OCI-LY3 (cell line): ENCODE results near the gene PERM1.
"Not testable (repeated sequence)": the region's sequence is repeated elsewhere in the genome, so short reads cannot be mapped to it uniquely, and the experiment has no call there.

ENCODE experiments used
- EZH2phosphoT487 ChIP-seq: fragments of 200-600 bp; shearing (Covaris generic); IDR thresholded peaks from 2 replicates; pipeline ENCODE4 v1.6.1; 2018; ENCODE audit warnings: antibody characterized with exemption, mixed run types, low read depth
- TF ChIP-seq, protein P1 (sequence below): fragments of 200-600, 300-600 bp; sonication (generic); IDR thresholded peaks from 2 replicates; pipeline ENCODE4 v1.5.1; 2014; ENCODE audit warnings: antibody characterized with exemption, low read length, low read depth

DNA sequence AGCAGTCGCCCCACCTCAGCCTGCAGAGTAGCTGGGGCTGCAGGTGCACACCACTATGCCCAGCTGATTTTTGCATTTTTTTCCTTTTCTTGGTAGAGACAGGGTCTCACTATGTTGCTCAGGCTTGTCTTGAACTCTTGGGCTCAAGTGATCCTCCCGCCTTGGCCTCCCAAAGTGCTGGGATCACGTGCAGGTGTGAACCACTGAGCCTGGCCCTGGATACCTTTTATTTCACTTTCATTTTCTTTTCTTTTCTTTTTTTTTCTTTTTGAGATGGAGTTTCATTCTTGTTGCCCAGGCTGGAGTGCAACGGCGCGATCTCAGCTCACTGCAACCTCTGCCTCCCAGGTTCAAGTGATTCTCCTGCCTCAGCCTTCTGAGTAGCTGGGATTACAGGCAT is 9.4 kb upstream of the PERM1 start:
- TF ChIP-seq, protein P1, sequence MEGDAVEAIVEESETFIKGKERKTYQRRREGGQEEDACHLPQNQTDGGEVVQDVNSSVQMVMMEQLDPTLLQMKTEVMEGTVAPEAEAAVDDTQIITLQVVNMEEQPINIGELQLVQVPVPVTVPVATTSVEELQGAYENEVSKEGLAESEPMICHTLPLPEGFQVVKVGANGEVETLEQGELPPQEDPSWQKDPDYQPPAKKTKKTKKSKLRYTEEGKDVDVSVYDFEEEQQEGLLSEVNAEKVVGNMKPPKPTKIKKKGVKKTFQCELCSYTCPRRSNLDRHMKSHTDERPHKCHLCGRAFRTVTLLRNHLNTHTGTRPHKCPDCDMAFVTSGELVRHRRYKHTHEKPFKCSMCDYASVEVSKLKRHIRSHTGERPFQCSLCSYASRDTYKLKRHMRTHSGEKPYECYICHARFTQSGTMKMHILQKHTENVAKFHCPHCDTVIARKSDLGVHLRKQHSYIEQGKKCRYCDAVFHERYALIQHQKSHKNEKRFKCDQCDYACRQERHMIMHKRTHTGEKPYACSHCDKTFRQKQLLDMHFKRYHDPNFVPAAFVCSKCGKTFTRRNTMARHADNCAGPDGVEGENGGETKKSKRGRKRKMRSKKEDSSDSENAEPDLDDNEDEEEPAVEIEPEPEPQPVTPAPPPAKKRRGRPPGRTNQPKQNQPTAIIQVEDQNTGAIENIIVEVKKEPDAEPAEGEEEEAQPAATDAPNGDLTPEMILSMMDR: not testable (repeated sequence)
- TF ChIP-seq EZH2phosphoT487: not testable (repeated sequence)
